ENCODE measurements around the gene FBXL15.
A peak's percentile ranks its signal among the peaks of the same experiment; 100 is the strongest.

FBXL15 gene

DNA sequence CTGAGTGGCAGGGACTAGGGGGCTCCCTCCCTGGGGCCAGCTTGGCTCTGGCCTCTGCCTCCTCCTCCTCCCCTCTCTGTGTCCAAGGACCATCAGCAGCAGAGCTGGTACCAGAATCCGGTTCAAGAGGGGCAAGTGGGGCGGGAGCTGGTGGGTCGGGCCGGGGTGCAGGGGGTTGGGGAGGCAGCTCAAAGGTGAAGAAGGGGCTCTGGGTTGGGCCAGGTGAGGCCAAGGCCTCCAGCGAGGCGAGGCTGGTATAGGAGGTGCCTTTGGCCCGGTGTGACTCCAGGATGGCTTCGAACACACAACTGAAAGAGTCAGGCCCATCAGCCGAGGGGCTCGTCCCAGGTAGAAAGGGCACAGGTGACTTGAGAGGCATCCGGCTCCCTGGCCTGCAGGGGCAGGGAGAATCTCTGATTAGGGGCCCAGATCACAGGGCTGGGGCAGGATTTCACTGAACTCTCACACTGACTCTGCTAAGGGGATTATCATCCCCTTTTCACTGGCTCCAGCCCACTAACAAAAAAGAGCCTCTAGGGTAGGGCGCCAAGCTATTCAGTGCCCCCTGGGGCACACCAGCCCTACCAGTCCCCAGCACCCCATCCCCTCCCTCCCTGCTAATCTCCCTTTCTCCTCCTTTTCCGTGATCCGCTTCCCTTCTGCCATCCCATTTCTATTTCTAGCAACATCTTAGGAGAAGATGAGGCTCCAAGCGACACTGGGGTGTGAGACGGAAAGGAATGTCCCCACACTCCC lies 6.7 kb upstream of the FBXL15 start:
- H3K27ac ChIP-seq: no peak overlapping the region
- no peaks in the 10 kb centered on the region for H3K9me3 ChIP-seq
- H3K36me3 ChIP-seq: no peaks in the 10 kb centered on the region
- TF ChIP-seq, protein P1, sequence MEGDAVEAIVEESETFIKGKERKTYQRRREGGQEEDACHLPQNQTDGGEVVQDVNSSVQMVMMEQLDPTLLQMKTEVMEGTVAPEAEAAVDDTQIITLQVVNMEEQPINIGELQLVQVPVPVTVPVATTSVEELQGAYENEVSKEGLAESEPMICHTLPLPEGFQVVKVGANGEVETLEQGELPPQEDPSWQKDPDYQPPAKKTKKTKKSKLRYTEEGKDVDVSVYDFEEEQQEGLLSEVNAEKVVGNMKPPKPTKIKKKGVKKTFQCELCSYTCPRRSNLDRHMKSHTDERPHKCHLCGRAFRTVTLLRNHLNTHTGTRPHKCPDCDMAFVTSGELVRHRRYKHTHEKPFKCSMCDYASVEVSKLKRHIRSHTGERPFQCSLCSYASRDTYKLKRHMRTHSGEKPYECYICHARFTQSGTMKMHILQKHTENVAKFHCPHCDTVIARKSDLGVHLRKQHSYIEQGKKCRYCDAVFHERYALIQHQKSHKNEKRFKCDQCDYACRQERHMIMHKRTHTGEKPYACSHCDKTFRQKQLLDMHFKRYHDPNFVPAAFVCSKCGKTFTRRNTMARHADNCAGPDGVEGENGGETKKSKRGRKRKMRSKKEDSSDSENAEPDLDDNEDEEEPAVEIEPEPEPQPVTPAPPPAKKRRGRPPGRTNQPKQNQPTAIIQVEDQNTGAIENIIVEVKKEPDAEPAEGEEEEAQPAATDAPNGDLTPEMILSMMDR (IDR thresholded peaks at IDR 0.05): no peak
- no peak overlapping the region for H3K4me3 ChIP-seq (ENCODE audit: low read depth in 1 of 2, low read length in 1 of 2)
- H3K4me1 ChIP-seq (ENCODE audit: control insufficient read depth in 1 of 2, insufficient read depth in 1 of 2, low read depth in 1 of 2, low read length in 1 of 2): peaks cover 1 to 9% of the 10 kb centered on the region in 2 experiments
- H3K27me3 ChIP-seq: peaks cover 100% of the 10 kb centered on the region

- Histone ChIP-seq H3K27ac (no peak overlapping the region), H3K4me1 (ENCODE audit: control insufficient read depth in 1 of 2, insufficient read depth in 1 of 2, low read depth in 1 of 2, low read length in 1 of 2) (peaks cover 9 to 17% of the 10 kb centered on the region in 2 experiments), H3K4me3 (ENCODE audit: low read depth in 1 of 2, low read length in 1 of 2) (no peak overlapping the region), H3K27me3 (peaks cover 100% of the 10 kb centered on the region), H3K36me3 (no peaks in the 10 kb centered on the region), H3K9me3 (no peaks in the 10 kb centered on the region)
- TF ChIP-seq, protein P1 (IDR thresholded peaks at IDR 0.05): no peak
Observed at GRCh38 chr10:102414749-102415148, 5.9 kb upstream of the FBXL15 start.

GRCh38 chr10:102416283-102416682 lies 4.4 kb upstream of the FBXL15 start:
- Histone ChIP-seq H3K27me3 (peaks cover 89% of the 10 kb centered on the region), H3K4me3 (ENCODE audit: low read depth in 1 of 2, low read length in 1 of 2) (no peak overlapping the region), H3K36me3 (no peaks in the 10 kb centered on the region), H3K27ac (no peak overlapping the region), H3K4me1 (ENCODE audit: control insufficient read depth in 1 of 2, insufficient read depth in 1 of 2, low read depth in 1 of 2, low read length in 1 of 2) (peaks cover 19 to 22% of the 10 kb centered on the region in 2 experiments), H3K9me3 (no peaks in the 10 kb centered on the region)
- TF ChIP-seq, protein P1 (IDR thresholded peaks at IDR 0.05): no peak

DNA sequence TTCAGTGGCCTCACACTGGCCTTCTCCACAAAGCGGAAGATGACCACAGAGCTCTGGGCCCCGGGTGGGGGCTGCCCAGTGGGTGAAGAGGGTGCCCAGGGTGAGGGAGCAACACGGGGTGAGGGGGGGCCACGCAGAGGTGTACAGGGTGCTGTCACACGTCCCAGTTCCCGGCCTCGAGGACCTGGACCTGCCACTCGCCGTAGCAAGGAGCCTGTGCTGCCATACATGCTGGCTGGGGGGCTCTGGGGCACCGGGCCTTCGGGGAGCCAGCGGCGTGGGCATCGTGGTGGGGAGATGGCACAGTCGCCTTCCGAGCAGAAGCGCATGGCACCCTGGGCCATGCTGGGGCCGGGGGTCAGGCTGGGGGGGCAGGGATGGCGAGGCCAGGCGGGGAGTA lies 3.9 kb upstream of the FBXL15 start:
- TF ChIP-seq, protein P1 (IDR thresholded peaks at IDR 0.05): no peak

GRCh38 chr10:102418622-102419268 lies 1.9 kb upstream of the FBXL15 start, which contains the start of gene PSD:
PSD (minus strand) TSS chr10:102418785; CDS start chr10:102417038, 1,747 bp downstream.
- TF ChIP-seq, protein P1 (IDR thresholded peaks at IDR 0.05): no peak
- H3K27ac ChIP-seq: no peak within 1 kb of the TSS
- H3K27me3 ChIP-seq: peaks cover 64% of the 10 kb centered on the region
- H3K4me3 ChIP-seq (ENCODE audit: low read depth in 1 of 2, low read length in 1 of 2): peak within 1 kb of the TSS; percentile 80 to 89
- peaks cover 3% of the 10 kb centered on the region for H3K36me3 ChIP-seq
- H3K9me3 ChIP-seq: no peaks in the 10 kb centered on the region
- peaks cover 37 to 45% of the 10 kb centered on the region in 2 experiments for H3K4me1 ChIP-seq (ENCODE audit: control insufficient read depth in 1 of 2, insufficient read depth in 1 of 2, low read depth in 1 of 2, low read length in 1 of 2)

More for the DNA sequence above, 3.9 kb upstream of the FBXL15 start:
- H3K9me3 ChIP-seq: no peaks in the 10 kb centered on the region
- no peak overlapping the region for H3K4me3 ChIP-seq (ENCODE audit: low read depth in 1 of 2, low read length in 1 of 2)
- peaks cover 22 to 26% of the 10 kb centered on the region in 2 experiments for H3K4me1 ChIP-seq (ENCODE audit: control insufficient read depth in 1 of 2, insufficient read depth in 1 of 2, low read depth in 1 of 2, low read length in 1 of 2)
- no peak overlapping the region for H3K27ac ChIP-seq
- peaks cover 85% of the 10 kb centered on the region for H3K27me3 ChIP-seq
- H3K36me3 ChIP-seq: no peaks in the 10 kb centered on the region
